Kidney (tissue), 14 donors: ENCODE measurements around the gene CCT2. TPM values are rescaled to one million over a fixed set of nuclear protein-coding genes. Genes with fewer than 3 reads are reported as not detected.

ENCODE experiments used
- DNase-seq, 5 donors: peaks; one replicate each; pipeline ENCODE4 v3.0.0-alpha.2; 2013 to 2020
- FAIRE-seq: peaks from 2 replicates; lab custom pipeline; 2012; peaks lifted over from hg19 to GRCh38; lab: Jason Lieb, UNC
- H3K27ac ChIP-seq, 2 donors: one replicate each; pipeline ENCODE4 v1.7.0; 2013; ENCODE audit warnings: low read depth in 2 of 2, low read length in 2 of 2, inconsistent platforms in 1 of 2
- H3K27me3 ChIP-seq: one replicate; pipeline ENCODE4 v1.7.1; 2013; ENCODE audit warnings: low read length, inconsistent platforms; ENCODE audit not compliant: control insufficient read depth, insufficient read depth
- H3K36me3 ChIP-seq, 3 donors: one replicate each; pipeline versions ENCODE4 v1.7.0 to v1.7.1; 2013; ENCODE audit warnings: low read length in 3 of 3, control low read depth in 1 of 3, inconsistent platforms in 1 of 3; ENCODE audit not compliant: insufficient read depth in 3 of 3, control insufficient read depth in 2 of 3
- H3K4me1 ChIP-seq, 3 donors: one replicate each; pipeline versions ENCODE4 v1.7.0 to v1.7.1; 2013; ENCODE audit warnings: low read length in 3 of 3, inconsistent platforms in 1 of 3, low read depth in 1 of 3; ENCODE audit not compliant: control insufficient read depth in 2 of 3, insufficient read depth in 2 of 3
- H3K4me3 ChIP-seq, 3 donors: one replicate each; pipeline versions ENCODE4 v1.7.0 to v1.8.1; 2013; ENCODE audit warnings: low read length in 3 of 3, control low read depth in 1 of 3, inconsistent platforms in 1 of 3
- H3K9ac ChIP-seq, 3 donors: one replicate each; pipeline versions ENCODE4 v1.7.0 to v1.7.1; 2013; ENCODE audit warnings: low read length in 3 of 3, control low read depth in 1 of 3, inconsistent platforms in 1 of 3
- H3K9me3 ChIP-seq, 3 donors: one replicate each; pipeline versions ENCODE4 v1.7.0 to v1.7.1; 2013; ENCODE audit warnings: low read length in 3 of 3, control low read depth in 1 of 3, inconsistent platforms in 1 of 3; ENCODE audit not compliant: control insufficient read depth in 2 of 3, insufficient read depth in 1 of 3
- CTCF ChIP-seq: IDR thresholded peaks from 3 replicates; pipeline ENCODE4 v1.5.1; 2012; ENCODE audit warnings: mild to moderate bottlenecking, moderate library complexity, borderline replicate concordance; ENCODE audit not compliant: insufficient read depth; ENCODE audit errors: extremely low read depth
- intact Hi-C: fragments of 100-400 bp; cut with DNase I; formaldehyde crosslinking; loops from one replicate; pipeline ENCODE4 v1.11.1; 2022
- polyA plus RNA-seq: library from polyadenylated mRNA; stranded (reverse); fragments of 350-450 nt; fragmentation: Illumina TruSeq; extraction: RNeasy Lipid Tissue Mini Kit (QIAGEN cat#74804); gene quantifications from one replicate; pipeline ENCODE4 v1.2.3, GENCODE V29; 2014; ENCODE audit warnings: low read depth, low replicate concordance; ENCODE audit not compliant: insufficient read depth
- total RNA-seq: library from RNA; stranded (reverse); fragmentation: NEBNext Ultra II Directional; extraction: Animal tissue kit (Norgen Biotek cat#: 25700); gene quantifications from one replicate; pipeline ENCODE4 v1.2.1, GENCODE V29; 2021
- donor health status: control.
- donor health status: control.
- donor health status: control.
- donor health status: control.
- donor health status: control.
- donor health status: DM: yes; HTN: yes; CAD: no.
- donor health status: Normal renal cell carcinoma (clear cell type).

CCT2 gene
- total and polyA plus RNA-seq, 2 donors from 2014 or later, result 117 to 125 TPM

GRCh38 chr12:69623970-69624369, 38.7 kb downstream of the CCT2 start:
- DNase-seq (no peak), FAIRE-seq (no peak)
- no peak overlapping the region for H3K27ac ChIP-seq
- H3K9ac ChIP-seq, result no peak overlapping the region
- intact Hi-C loops, result no loop called here
- no peaks in the 10 kb centered on the region for H3K9me3 ChIP-seq
- H3K4me3 ChIP-seq, result no peak overlapping the region
- H3K4me1 ChIP-seq, result no peaks in the 10 kb centered on the region
- H3K27me3 ChIP-seq, result no peaks in the 10 kb centered on the region
- no peaks in the 10 kb centered on the region for H3K36me3 ChIP-seq
- TF ChIP-seq CTCF, result no peak

- Histone ChIP-seq H3K27me3 (no peaks in the 10 kb centered on the region), H3K4me1 (no peaks in the 10 kb centered on the region), H3K36me3 (no peaks in the 10 kb centered on the region), H3K4me3 (no peak overlapping the region), H3K9me3 (no peaks in the 10 kb centered on the region), H3K27ac (no peak overlapping the region), H3K9ac (no peak overlapping the region)
- TF ChIP-seq CTCF, result no peak
- DNase-seq, result no peak
- intact Hi-C loops, result no loop called here
- no peak for FAIRE-seq
These were observed 42.2 kb downstream of the CCT2 start for GRCh38 chr12:69627501-69627900.

- intact Hi-C loops, result no loop called here
- DNase-seq, result no peak
- no peak for TF ChIP-seq CTCF
- Histone ChIP-seq H3K4me1 (no peaks in the 10 kb centered on the region), H3K4me3 (no peak overlapping the region), H3K9ac (no peak overlapping the region), H3K27me3 (no peaks in the 10 kb centered on the region), H3K27ac (no peak overlapping the region), H3K36me3 (no peaks in the 10 kb centered on the region), H3K9me3 (no peaks in the 10 kb centered on the region)
- FAIRE-seq, result no peak
These were observed 44.9 kb downstream of the CCT2 start for GRCh38 chr12:69630191-69630590.

- no peak for FAIRE-seq
- TF ChIP-seq CTCF, result no peak
- no peak overlapping the region for H3K4me3 ChIP-seq
- no peaks in the 10 kb centered on the region for H3K36me3 ChIP-seq
- DNase-seq, result no peak
- no peaks in the 10 kb centered on the region for H3K4me1 ChIP-seq
- no peaks in the 10 kb centered on the region for H3K27me3 ChIP-seq
- no peaks in the 10 kb centered on the region for H3K9me3 ChIP-seq
- intact Hi-C loops, result no loop called here
- no peak overlapping the region for H3K9ac ChIP-seq
- H3K27ac ChIP-seq, result no peak overlapping the region
These were observed 47.8 kb downstream of the CCT2 start for GRCh38 chr12:69633061-69633460.
